Suprapubic skin (tissue), 4 donors: ENCODE results near the gene B4GALNT4. TPM values are rescaled to one million over a fixed set of nuclear protein-coding genes. Genes with fewer than 3 reads are reported as not detected.

Experiments used
- DNase-seq, 2 donors: peaks; one replicate each; pipeline ENCODE4 v3.0.0-alpha.2; 2019; ENCODE audit warnings: low spot score in 2 of 2
- H3K27ac ChIP-seq: fragments of 200-600 bp; sonication (generic); one replicate; pipeline ENCODE4 v1.5.1; 2019
- H3K27me3 ChIP-seq: fragments of 200-600 bp; sonication (generic); one replicate; pipeline ENCODE4 v1.5.1; 2019
- H3K36me3 ChIP-seq: fragments of 200-600 bp; sonication (generic); one replicate; pipeline ENCODE4 v1.5.1; 2019
- H3K4me1 ChIP-seq: fragments of 200-600 bp; sonication (generic); one replicate; pipeline ENCODE4 v1.5.1; 2019
- H3K4me3 ChIP-seq: fragments of 200-600 bp; sonication (generic); one replicate; pipeline ENCODE4 v1.5.1; 2019; ENCODE audit warnings: mild to moderate bottlenecking
- H3K9me3 ChIP-seq: fragments of 200-600 bp; sonication (generic); one replicate; pipeline ENCODE4 v1.5.1; 2019
- EP300 ChIP-seq: sonication (generic); formaldehyde crosslinking; IDR thresholded peaks from one replicate; pipeline ENCODE4 v1.6.1; 2017; ENCODE audit warnings: antibody characterized with exemption
- POLR2A ChIP-seq, 2 donors: fragments of 450-650 bp; IDR thresholded peaks; one replicate each; pipeline ENCODE4 v1.6.1; 2017; ENCODE audit warnings: antibody characterized with exemption in 2 of 2, mild to moderate bottlenecking in 2 of 2, moderate library complexity in 2 of 2
- POLR2AphosphoS5 ChIP-seq, 3 donors: sonication (generic); formaldehyde crosslinking; IDR thresholded peaks; one replicate each; pipeline ENCODE4 v1.6.1; 2017; ENCODE audit warnings: antibody characterized with exemption in 3 of 3
- WGBS: methylation state at CpG from one replicate; pipeline ENCODE4 v1.1.5; 2018; 5-methylcytosine and 5-hydroxymethylcytosine counted together
- total RNA-seq, 4 donors: library from RNA; depleted of rRNA; stranded (reverse); fragments of >200 nt; gene quantifications; one replicate each; pipeline ENCODE4 v1.1.0, GENCODE V29; 2016
- TF ChIP-seq, protein P1 (sequence below), 2 donors: fragments of 200-600 bp in 1 of 2; fragments of 450-650 bp in 1 of 2; sonication (generic) in 1 of 2; IDR thresholded peaks; one replicate each; pipeline ENCODE4 v1.5.1; 2016 to 2019; ENCODE audit warnings: antibody characterized with exemption in 2 of 2, mild to moderate bottlenecking in 1 of 2, moderate library complexity in 1 of 2

B4GALNT4 gene
- total RNA-seq, 4 donors from 2014 or later, result 1.2 to 3.0 (median 1.6) TPM

DNA sequence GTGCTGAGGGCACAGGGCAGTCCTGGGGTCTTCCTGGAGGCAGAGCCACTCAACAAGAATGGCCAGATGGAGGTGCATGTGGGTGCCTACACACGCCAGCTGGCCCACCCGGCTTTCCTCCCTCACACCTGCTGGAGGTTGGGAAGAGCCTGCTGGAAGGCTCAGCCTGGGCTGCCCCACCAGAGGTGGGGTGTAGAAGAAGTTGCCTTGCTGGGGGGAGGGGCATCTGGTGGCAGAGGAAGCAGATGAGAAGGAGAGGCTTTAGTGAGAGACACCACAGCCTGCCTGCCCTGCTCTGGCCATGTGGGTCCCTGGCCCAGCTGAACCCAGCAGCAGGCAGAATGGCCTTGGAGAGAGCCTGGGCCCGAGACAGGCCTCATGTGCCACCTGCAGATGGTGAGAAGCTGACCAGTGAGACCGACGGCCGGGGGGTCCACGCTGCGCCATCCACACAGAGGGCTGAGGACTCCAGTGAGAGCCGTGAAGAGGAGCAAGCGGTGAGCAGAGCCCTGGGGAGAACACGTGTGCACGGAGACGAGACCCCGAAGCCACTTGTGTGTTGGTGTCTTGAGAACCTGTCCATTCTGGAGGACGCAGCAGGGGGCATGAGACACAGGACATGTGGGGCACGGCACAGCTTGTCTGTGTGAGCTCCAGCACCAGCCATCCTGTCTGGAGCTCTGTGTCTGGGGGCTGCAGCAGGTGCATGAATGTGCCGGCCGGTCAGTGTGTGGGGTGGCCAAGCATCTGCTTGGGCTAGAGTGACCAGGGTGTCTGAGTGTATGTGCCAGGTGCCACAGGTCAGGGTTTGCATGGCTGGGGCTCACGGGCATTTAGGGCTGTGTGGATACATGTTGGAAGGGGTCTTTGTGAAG lies 2.7 kb downstream of the B4GALNT4 start:
- no peak for DNase-seq
- TF ChIP-seq POLR2AphosphoS5 (IDR thresholded peaks at IDR 0.05) (no peak), POLR2A (IDR thresholded peaks at IDR 0.05) (no peak), EP300 (no peak)
- TF ChIP-seq, protein P1, sequence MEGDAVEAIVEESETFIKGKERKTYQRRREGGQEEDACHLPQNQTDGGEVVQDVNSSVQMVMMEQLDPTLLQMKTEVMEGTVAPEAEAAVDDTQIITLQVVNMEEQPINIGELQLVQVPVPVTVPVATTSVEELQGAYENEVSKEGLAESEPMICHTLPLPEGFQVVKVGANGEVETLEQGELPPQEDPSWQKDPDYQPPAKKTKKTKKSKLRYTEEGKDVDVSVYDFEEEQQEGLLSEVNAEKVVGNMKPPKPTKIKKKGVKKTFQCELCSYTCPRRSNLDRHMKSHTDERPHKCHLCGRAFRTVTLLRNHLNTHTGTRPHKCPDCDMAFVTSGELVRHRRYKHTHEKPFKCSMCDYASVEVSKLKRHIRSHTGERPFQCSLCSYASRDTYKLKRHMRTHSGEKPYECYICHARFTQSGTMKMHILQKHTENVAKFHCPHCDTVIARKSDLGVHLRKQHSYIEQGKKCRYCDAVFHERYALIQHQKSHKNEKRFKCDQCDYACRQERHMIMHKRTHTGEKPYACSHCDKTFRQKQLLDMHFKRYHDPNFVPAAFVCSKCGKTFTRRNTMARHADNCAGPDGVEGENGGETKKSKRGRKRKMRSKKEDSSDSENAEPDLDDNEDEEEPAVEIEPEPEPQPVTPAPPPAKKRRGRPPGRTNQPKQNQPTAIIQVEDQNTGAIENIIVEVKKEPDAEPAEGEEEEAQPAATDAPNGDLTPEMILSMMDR (IDR thresholded peaks at IDR 0.05), result no peak
- Histone ChIP-seq H3K27ac (no peak overlapping the region), H3K36me3 (no peaks in the 10 kb centered on the region), H3K27me3 (peaks cover 29% of the 10 kb centered on the region), H3K9me3 (no peaks in the 10 kb centered on the region), H3K4me1 (peaks cover 22% of the 10 kb centered on the region), H3K4me3 (no peak overlapping the region)
- 82% methylated on average over 18 of the region's 19 CpGs for WGBS

DNA sequence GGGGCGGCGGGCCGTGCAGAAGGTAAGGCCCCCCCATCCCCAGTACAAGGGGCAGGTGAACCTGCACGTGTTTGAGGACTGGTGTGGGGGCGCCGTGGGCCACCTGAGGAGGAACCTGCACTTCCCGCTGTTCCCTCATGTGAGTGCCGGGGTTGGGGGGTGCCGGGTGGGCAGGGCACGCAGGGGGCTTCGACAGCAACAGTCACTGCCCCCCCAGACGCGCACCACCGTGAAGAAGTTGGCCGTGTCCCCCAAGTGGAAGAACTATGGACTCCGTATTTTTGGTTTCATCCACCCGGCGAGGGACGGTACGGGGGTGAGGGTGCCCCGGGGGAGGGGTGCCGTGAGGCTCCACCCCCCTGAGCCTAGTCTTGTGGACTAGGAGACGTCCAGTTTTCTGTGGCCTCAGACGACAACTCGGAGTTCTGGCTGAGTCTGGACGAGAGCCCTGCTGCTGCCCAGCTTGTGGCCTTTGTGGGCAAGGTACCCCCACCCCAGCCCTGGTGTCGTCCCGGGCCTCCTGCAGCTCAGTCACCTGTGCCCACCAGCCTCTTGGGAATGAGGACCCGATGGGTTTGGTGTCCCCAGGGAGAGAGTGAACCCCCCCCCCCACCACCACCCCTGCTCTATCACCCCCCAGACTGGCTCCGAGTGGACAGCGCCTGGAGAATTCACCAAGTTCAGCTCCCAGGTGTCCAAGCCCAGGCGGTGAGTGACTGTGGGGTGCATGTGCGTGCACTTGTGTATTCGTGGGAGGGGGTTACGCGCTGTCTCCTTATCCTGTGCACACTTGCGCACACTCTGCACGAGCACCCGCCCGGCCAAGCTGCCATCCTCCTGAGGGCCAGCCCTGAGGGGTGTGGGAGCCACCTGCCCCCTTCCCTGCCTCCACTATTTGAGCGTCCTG lies 3.8 kb downstream of the B4GALNT4 start:
- peaks cover 19% of the 10 kb centered on the region for H3K4me1 ChIP-seq
- TF ChIP-seq POLR2A (IDR thresholded peaks at IDR 0.05), result no peak
- TF ChIP-seq POLR2AphosphoS5 (IDR thresholded peaks at IDR 0.05), result no peak
- TF ChIP-seq, protein P1 (IDR thresholded peaks at IDR 0.05), result no peak
- TF ChIP-seq EP300, result no peak

DNA sequence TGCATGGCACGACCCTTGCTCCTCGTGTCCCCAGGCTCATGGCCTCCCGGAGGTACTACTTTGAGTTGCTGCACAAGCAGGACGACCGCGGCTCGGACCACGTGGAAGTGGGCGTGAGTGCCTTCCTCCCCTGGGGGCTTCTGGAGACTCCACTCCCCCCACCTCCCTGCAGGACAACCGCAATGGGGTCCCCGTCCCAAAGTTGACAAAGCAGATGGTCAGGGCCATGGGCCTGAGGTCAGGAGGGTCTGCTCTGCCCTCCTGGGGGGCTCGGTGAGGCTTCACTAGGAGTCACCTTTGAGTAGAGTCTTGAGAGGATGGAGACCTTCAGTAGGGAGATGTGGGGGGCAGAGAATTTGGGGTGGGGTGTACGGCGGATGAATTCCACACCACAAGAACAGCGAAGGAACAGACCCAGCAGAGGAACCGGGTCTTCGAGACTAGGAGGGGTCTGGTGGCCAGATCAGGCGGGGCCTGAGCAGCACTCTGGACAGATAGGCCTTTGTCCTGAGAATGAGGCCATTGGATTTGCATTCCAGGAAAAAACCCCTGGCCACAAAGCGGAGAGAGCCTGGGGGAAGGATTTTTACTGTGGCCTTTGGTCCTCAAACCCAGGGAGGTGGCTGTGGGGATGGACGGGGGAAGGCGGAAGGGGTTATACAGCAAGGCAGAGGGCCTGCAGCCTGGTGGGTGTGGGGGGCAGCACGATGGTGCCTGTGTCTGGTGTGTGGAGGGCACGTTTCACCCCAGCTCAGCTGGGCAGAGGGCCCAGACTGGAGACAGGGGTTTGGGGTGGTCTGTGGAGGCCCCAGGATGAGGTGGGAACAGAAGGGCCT lies 4.6 kb downstream of the B4GALNT4 start:
- Histone ChIP-seq H3K4me1 (peaks cover 11% of the 10 kb centered on the region), H3K27ac (no peak overlapping the region), H3K36me3 (no peaks in the 10 kb centered on the region), H3K27me3 (peaks cover 9% of the 10 kb centered on the region), H3K9me3 (no peaks in the 10 kb centered on the region), H3K4me3 (no peak overlapping the region)
- TF ChIP-seq POLR2A (IDR thresholded peaks at IDR 0.05) (no peak), POLR2AphosphoS5 (IDR thresholded peaks at IDR 0.05) (no peak), EP300 (no peak)
- TF ChIP-seq, protein P1 (IDR thresholded peaks at IDR 0.05), result no peak
- WGBS, result 80% methylated on average over 22 of the region's 23 CpGs
- DNase-seq, result no peak

More for the DNA sequence above, 3.8 kb downstream of the B4GALNT4 start:
- WGBS, result 78% methylated on average over 19 of the region's 41 CpGs
- Histone ChIP-seq H3K27ac (no peak overlapping the region), H3K27me3 (peaks cover 18% of the 10 kb centered on the region), H3K4me3 (no peak overlapping the region), H3K9me3 (no peaks in the 10 kb centered on the region), H3K36me3 (no peaks in the 10 kb centered on the region)
- DNase-seq, result no peak

DNA sequence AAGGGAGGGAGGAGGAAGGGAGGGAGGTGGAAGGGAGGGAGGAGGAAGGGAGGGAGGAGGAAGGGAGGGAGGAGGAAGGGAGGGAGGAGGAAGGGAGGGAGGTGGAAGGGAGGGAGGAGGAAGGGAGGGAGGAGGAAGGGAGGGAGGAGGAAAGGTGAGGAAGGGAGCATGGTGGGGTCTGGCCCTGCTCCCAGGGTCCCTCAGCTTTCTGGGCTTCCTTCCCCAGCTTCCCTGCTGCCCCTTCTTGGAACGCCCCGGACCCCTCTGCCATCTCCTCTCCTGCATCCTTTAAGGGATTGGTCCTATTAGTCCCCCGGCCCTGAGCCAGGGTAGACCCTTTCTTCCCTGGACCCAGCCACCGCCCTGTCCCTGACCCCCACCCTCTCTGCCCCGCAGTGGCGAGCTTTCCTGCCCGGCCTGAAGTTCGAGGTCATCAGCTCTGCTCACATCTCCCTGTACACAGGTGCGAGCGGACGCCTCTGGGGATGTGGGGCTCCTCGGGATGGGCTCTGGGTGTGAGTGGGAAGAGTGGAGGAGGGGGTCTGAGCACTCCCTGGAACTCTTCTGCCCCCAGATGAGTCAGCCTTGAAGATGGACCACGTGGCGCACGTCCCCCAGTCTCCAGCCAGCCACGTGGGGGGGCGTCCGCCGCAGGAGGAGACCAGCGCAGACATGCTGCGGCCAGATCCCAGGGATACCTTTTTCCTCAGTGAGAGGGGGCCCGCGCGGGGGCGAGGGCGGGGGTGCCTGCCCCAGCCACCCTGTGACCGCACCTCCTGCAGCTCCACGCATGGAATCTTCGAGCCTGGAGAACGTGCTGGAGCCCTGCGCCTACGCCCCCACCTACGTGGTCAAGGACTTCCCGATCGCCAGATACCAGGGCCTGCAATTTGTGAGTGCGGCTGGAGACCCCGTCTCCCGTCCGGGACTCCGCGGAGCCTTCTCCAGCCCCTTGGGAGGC lies 6.0 kb downstream of the B4GALNT4 start:
- no peaks in the 10 kb centered on the region for H3K36me3 ChIP-seq
- H3K27ac ChIP-seq, result no peak overlapping the region
- DNase-seq, result no peak
- WGBS, result 91% methylated on average over 31 of the region's 41 CpGs
- no peak overlapping the region for H3K4me3 ChIP-seq
- peaks cover 10% of the 10 kb centered on the region for H3K27me3 ChIP-seq
- H3K4me1 ChIP-seq, result peaks cover 5% of the 10 kb centered on the region
- no peaks in the 10 kb centered on the region for H3K9me3 ChIP-seq
- TF ChIP-seq, protein P1 (IDR thresholded peaks at IDR 0.05), result no peak
- TF ChIP-seq POLR2AphosphoS5 (IDR thresholded peaks at IDR 0.05) (no peak), POLR2A (IDR thresholded peaks at IDR 0.05) (no peak), EP300 (no peak)
